Lung (tissue), 12 donors: ENCODE measurements around the gene FAM234A. TPM values are rescaled to one million over a fixed set of nuclear protein-coding genes. Genes with fewer than 3 reads are reported as not detected.

Source experiments
- ATAC-seq: fragments of 200-7000 bp; cut with Tn5 transposase; one replicate; pipeline ENCODE4 v1.9.1; 2020; ENCODE audit warnings: moderate number of reproducible peaks; ENCODE audit not compliant: insufficient read depth, low FRiP score
- DNase-seq, 3 donors: peaks; one replicate each; pipeline ENCODE4 v3.0.0-alpha.2; 2013 to 2017
- H3K27ac ChIP-seq, 2 donors: one replicate each; pipeline ENCODE4 v1.5.1; 2013; ENCODE audit warnings: mild to moderate bottlenecking in 2 of 2, moderate library complexity in 2 of 2, control low read depth in 1 of 2, inconsistent platforms in 1 of 2, low read depth in 1 of 2, low read length in 1 of 2
- H3K27me3 ChIP-seq, 3 donors: one replicate each; pipeline ENCODE4 v1.5.1; 2013; ENCODE audit warnings: low read length in 2 of 3; ENCODE audit not compliant: control insufficient read depth in 3 of 3, insufficient read depth in 3 of 3
- H3K36me3 ChIP-seq, 4 donors: one replicate each; pipeline ENCODE4 v1.5.1; 2013; ENCODE audit warnings: low read length in 4 of 4, mild to moderate bottlenecking in 1 of 4, moderate library complexity in 1 of 4; ENCODE audit not compliant: control insufficient read depth in 4 of 4, insufficient read depth in 4 of 4
- H3K4me1 ChIP-seq, 5 donors: one replicate each; pipeline ENCODE4 v1.5.1; 2013; ENCODE audit warnings: low read length in 5 of 5, mild to moderate bottlenecking in 2 of 5, moderate library complexity in 1 of 5; ENCODE audit not compliant: control insufficient read depth in 5 of 5, insufficient read depth in 5 of 5
- H3K4me3 ChIP-seq: one replicate; pipeline ENCODE4 v1.5.1; 2013; ENCODE audit warnings: mild to moderate bottlenecking, control low read depth, moderate library complexity
- H3K9ac ChIP-seq, 2 donors: one replicate each; pipeline ENCODE4 v1.5.1; 2013; ENCODE audit warnings: low read length in 2 of 2, control low read depth in 1 of 2; ENCODE audit not compliant: insufficient read depth in 1 of 2
- H3K9me3 ChIP-seq, 4 donors: one replicate each; pipeline ENCODE4 v1.5.1; 2013; ENCODE audit warnings: low read length in 3 of 4, mild to moderate bottlenecking in 1 of 4, moderate library complexity in 1 of 4; ENCODE audit not compliant: control insufficient read depth in 4 of 4, insufficient read depth in 3 of 4
- CTCF ChIP-seq: IDR thresholded peaks from 2 replicates; pipeline ENCODE4 v1.5.1; 2012; ENCODE audit warnings: mild to moderate bottlenecking; ENCODE audit errors: control extremely low read depth, extremely low read depth
- WGBS, 2 donors: extraction: QIAGEN DNeasy Blood & Tissue Kit; methylation state at CpG; one replicate each; pipeline ENCODE4 v1.1.7; 2013; 5-methylcytosine and 5-hydroxymethylcytosine counted together
- polyA plus RNA-seq, 2 donors: library from polyadenylated mRNA; stranded (reverse); fragments of 200-250 nt; gene quantifications; one replicate each; pipeline ENCODE4 v1.2.1, GENCODE V29; 2013
- total RNA-seq, 2 donors: library from RNA; depleted of rRNA in 1 of 2; stranded (reverse); fragments of >200 nt in 1 of 2; gene quantifications; one replicate each; pipeline ENCODE4 v1.2.1, GENCODE V29; 2014 to 2021
- donor health status: control.
- donor health status: control.
- donor health status: Bipolar disorder and iron deficiency.
- donor health status: healthy.
- donor health status: DM: yes; HTN: yes; CAD: no.

FAM234A gene
- total and polyA plus RNA-seq, 4 donors: 41.5 to 78.5 (median 59.7) TPM

- peaks cover 0 to 18% (median under 1%) of the 10 kb centered on the region in 4 donors for H3K36me3 ChIP-seq
- DNase-seq: no peak
- WGBS, 2 donors: 74 to 76% methylated on average over 25 of the region's 25 CpGs
- peaks cover 4 to 12% (median 7%) of the 10 kb centered on the region in 3 donors for H3K27me3 ChIP-seq
- no peak within 1 kb of the TSS for H3K4me3 ChIP-seq
- peaks cover 0 to 9% (median 0%) of the 10 kb centered on the region in 5 donors for H3K4me1 ChIP-seq
- H3K9ac ChIP-seq: no peak within 1 kb of the TSS
- no peak for TF ChIP-seq CTCF
- ATAC-seq: no peak
- no peaks in the 10 kb centered on the region for H3K9me3 ChIP-seq
- no peak within 1 kb of the TSS for H3K27ac ChIP-seq
These were observed 48.6 kb downstream of the FAM234A start, which contains the start of gene PDIA2 for GRCh38 chr16:283033-283805. PDIA2 (plus strand) TSS chr16:283164; CDS start chr16:283170, 6 bp downstream.

GRCh38 chr16:284204-285120, 49.8 kb downstream of the FAM234A start:
- 92 to 93% methylated on average over 52 of the region's 52 CpGs for WGBS, 2 donors
- no peak for DNase-seq
- no peak for ATAC-seq
- TF ChIP-seq CTCF: no peak
- H3K9me3 ChIP-seq: no peaks in the 10 kb centered on the region
- no peak overlapping the region for H3K9ac ChIP-seq
- H3K27ac ChIP-seq: no peak overlapping the region
- peaks cover 4 to 12% (median 7%) of the 10 kb centered on the region in 3 donors for H3K27me3 ChIP-seq
- H3K4me3 ChIP-seq: no peak overlapping the region
- peaks cover 0 to 29% (median 3%) of the 10 kb centered on the region in 4 donors for H3K36me3 ChIP-seq
- peaks cover 0 to 9% (median 0%) of the 10 kb centered on the region in 5 donors for H3K4me1 ChIP-seq

GRCh38 chr16:285146-286055, 50.8 kb downstream of the FAM234A start:
- 91 to 95% methylated on average over 47 to 48 of the region's 48 CpGs for WGBS, 2 donors
- TF ChIP-seq CTCF: no peak
- Histone ChIP-seq H3K4me3 (no peak overlapping the region), H3K27ac (no peak overlapping the region), H3K36me3 (peaks cover 0 to 38% (median 4%) of the 10 kb centered on the region in 4 donors), H3K27me3 (peaks cover 0 to 12% (median 7%) of the 10 kb centered on the region in 3 donors), H3K9ac (no peak overlapping the region), H3K9me3 (no peaks in the 10 kb centered on the region), H3K4me1 (peaks cover 0 to 9% (median 0%) of the 10 kb centered on the region in 5 donors)
- no peak for ATAC-seq
- no peak for DNase-seq
